ENCODE measurements around the gene MRPS16. TPM values are rescaled to one million over a fixed set of nuclear protein-coding genes. Genes with fewer than 3 reads are reported as not detected.

Gene MRPS16
- total and polyA plus RNA-seq, 2 donors (not counting 1 experiment from before 2014, with no cell fraction given): 27.7 to 49.6 TPM

GRCh38 chr10:73287441-73287840 is 35.0 kb upstream of the MRPS16 start:
- H3K27ac ChIP-seq (ENCODE audit: low read length in 2 of 2): no peak overlapping the region
- Mint-ChIP-seq H3K27ac (no peak overlapping the region), H3K27me3 (no peaks in the 10 kb centered on the region), H3K9me3 (ENCODE audit: insufficient read depth) (no peaks in the 10 kb centered on the region), H3K4me3 (no peak overlapping the region), H3K4me1 (no peaks in the 10 kb centered on the region)
- no peaks in the 10 kb centered on the region for H4K20me1 ChIP-seq (ENCODE audit: control insufficient read depth, insufficient read depth, low read length, poor library complexity, severe bottlenecking)
- no peak overlapping the region for H2AFZ ChIP-seq (ENCODE audit: insufficient read depth, low read depth, low read length, poor library complexity, severe bottlenecking)
- WGBS (ENCODE audit: insufficient coverage): no CpG with 5 or more reads among the region's 1 CpG
- intact Hi-C loops (cut with micrococcal nuclease): no loop called here
- TF ChIP-seq EZH2 (IDR thresholded peaks at IDR 0.05; ENCODE audit: borderline replicate concordance, insufficient read depth, low read depth, low read length, poor library complexity, severe bottlenecking) (no peak), CTCF (IDR thresholded peaks at IDR 0.05) (no peak)
- peaks cover 0 to 7% (median 2%) of the 10 kb centered on the region in 3 donors for H3K9me3 ChIP-seq (ENCODE audit: control extremely low read depth in 1 of 3, control insufficient read depth in 2 of 3, insufficient read depth in 1 of 3, low read length in 2 of 3)
- H3K4me2 ChIP-seq (replicated peaks; ENCODE audit: low read depth, low read length, poor library complexity, severe bottlenecking): no peak overlapping the region
- ATAC-seq (ENCODE audit: low read depth): no peak
- POLR2A ChIA-PET: no interaction called here
- no peak for DNase-seq
- H3K4me1 ChIP-seq (ENCODE audit: control insufficient read depth in 2 of 2, insufficient read depth in 2 of 2, low read length in 2 of 2): no peaks in the 10 kb centered on the region
- CTCF ChIA-PET: no interaction called here
- H3K9ac ChIP-seq (ENCODE audit: low read length): no peak overlapping the region
- H3K4me3 ChIP-seq (ENCODE audit: control extremely low read depth in 1 of 5, extremely low read depth in 1 of 5, insufficient read depth in 1 of 5, low read depth in 2 of 5, low read length in 4 of 5): no peak overlapping the region
- no peaks in the 10 kb centered on the region for H3K79me2 ChIP-seq (ENCODE audit: control insufficient read depth, insufficient read depth, low read length)
- H3K36me3 ChIP-seq (replicated peaks in 1 of 2; ENCODE audit: control extremely low read depth in 1 of 2, control insufficient read depth in 1 of 2, extremely low read depth in 1 of 2, insufficient read depth in 2 of 2, low read length in 1 of 2): no peaks in the 10 kb centered on the region
- no peaks in the 10 kb centered on the region for H3K27me3 ChIP-seq (replicated peaks in 1 of 4; ENCODE audit: control extremely low read depth in 1 of 4, control insufficient read depth in 3 of 4, insufficient read depth in 4 of 4, low read length in 3 of 4)

GRCh38 chr10:73281097-73281496 is 28.7 kb upstream of the MRPS16 start:
- H3K4me1 ChIP-seq (ENCODE audit: control insufficient read depth in 2 of 2, insufficient read depth in 2 of 2, low read length in 2 of 2): no peaks in the 10 kb centered on the region
- POLR2A ChIA-PET: no interaction called here
- WGBS (ENCODE audit: insufficient coverage): no CpG with 5 or more reads among the region's 3 CpGs
- no peak overlapping the region for H2AFZ ChIP-seq (ENCODE audit: insufficient read depth, low read depth, low read length, poor library complexity, severe bottlenecking)
- no peak overlapping the region for H3K4me2 ChIP-seq (replicated peaks; ENCODE audit: low read depth, low read length, poor library complexity, severe bottlenecking)
- no peak overlapping the region for H3K9ac ChIP-seq (ENCODE audit: low read length)
- Mint-ChIP-seq H3K27me3 (no peaks in the 10 kb centered on the region), H3K4me3 (no peak overlapping the region), H3K27ac (no peak overlapping the region), H3K4me1 (peaks cover 3% of the 10 kb centered on the region), H3K9me3 (ENCODE audit: insufficient read depth) (no peaks in the 10 kb centered on the region)
- H3K27ac ChIP-seq (ENCODE audit: low read length in 2 of 2): no peak overlapping the region
- CTCF ChIA-PET: no interaction called here
- H4K20me1 ChIP-seq (ENCODE audit: control insufficient read depth, insufficient read depth, low read length, poor library complexity, severe bottlenecking): no peaks in the 10 kb centered on the region
- H3K79me2 ChIP-seq (ENCODE audit: control insufficient read depth, insufficient read depth, low read length): no peaks in the 10 kb centered on the region
- no peak overlapping the region for H3K4me3 ChIP-seq (ENCODE audit: control extremely low read depth in 1 of 5, extremely low read depth in 1 of 5, insufficient read depth in 1 of 5, low read depth in 2 of 5, low read length in 4 of 5)
- intact Hi-C loops (cut with micrococcal nuclease): no loop called here
- peaks cover 0 to 1% (median 0%) of the 10 kb centered on the region in 3 donors for H3K9me3 ChIP-seq (ENCODE audit: control extremely low read depth in 1 of 3, control insufficient read depth in 2 of 3, insufficient read depth in 1 of 3, low read length in 2 of 3)
- DNase-seq (no peak), ATAC-seq (ENCODE audit: low read depth) (no peak)
- H3K36me3 ChIP-seq (replicated peaks in 1 of 2; ENCODE audit: control extremely low read depth in 1 of 2, control insufficient read depth in 1 of 2, extremely low read depth in 1 of 2, insufficient read depth in 2 of 2, low read length in 1 of 2): no peaks in the 10 kb centered on the region
- TF ChIP-seq CTCF (IDR thresholded peaks at IDR 0.05) (no peak), EZH2 (IDR thresholded peaks at IDR 0.05; ENCODE audit: borderline replicate concordance, insufficient read depth, low read depth, low read length, poor library complexity, severe bottlenecking) (no peak)
- H3K27me3 ChIP-seq (replicated peaks in 1 of 4; ENCODE audit: control extremely low read depth in 1 of 4, control insufficient read depth in 3 of 4, insufficient read depth in 4 of 4, low read length in 3 of 4): no peaks in the 10 kb centered on the region
